ENCODE measurements around the gene FOXN3.

DNA sequence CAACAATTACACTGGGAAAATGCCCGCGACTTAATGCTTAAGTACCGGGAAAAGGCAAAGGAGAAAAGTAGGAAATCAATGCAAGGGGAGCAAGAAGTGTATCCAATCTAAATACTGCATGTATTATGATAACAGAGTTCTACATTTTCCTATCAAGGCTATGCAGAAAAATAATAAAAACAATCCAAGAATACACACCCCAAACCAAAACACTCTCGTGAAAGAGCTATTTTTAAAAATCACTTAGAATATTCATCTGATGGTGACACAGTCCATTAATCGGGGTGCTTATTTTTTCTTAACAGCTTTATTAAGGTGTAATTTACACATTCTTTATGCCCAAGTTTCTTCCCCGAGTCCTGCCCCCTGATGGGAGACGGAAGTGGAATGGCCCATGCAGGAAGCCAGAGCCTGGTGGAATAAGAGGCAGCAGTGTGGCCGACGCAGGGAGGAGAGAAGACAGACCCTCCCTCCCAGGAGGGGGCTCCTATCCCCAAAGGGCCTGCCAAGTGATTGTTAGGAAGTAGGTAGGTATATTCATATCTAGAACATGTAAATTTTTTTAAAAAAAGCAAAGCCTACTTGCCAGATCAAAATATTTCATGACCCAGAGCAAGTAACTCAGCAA, 174.3 kb downstream of the FOXN3 start:
- TF ChIP-seq, protein P1, sequence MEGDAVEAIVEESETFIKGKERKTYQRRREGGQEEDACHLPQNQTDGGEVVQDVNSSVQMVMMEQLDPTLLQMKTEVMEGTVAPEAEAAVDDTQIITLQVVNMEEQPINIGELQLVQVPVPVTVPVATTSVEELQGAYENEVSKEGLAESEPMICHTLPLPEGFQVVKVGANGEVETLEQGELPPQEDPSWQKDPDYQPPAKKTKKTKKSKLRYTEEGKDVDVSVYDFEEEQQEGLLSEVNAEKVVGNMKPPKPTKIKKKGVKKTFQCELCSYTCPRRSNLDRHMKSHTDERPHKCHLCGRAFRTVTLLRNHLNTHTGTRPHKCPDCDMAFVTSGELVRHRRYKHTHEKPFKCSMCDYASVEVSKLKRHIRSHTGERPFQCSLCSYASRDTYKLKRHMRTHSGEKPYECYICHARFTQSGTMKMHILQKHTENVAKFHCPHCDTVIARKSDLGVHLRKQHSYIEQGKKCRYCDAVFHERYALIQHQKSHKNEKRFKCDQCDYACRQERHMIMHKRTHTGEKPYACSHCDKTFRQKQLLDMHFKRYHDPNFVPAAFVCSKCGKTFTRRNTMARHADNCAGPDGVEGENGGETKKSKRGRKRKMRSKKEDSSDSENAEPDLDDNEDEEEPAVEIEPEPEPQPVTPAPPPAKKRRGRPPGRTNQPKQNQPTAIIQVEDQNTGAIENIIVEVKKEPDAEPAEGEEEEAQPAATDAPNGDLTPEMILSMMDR (optimal IDR thresholded peaks at IDR 0.05 in 1 of 3, IDR thresholded peaks at IDR 0.05 in 1 of 3, conservative IDR thresholded peaks at IDR 0.05 in 1 of 3; ENCODE audit: extremely low read depth in 1 of 3, insufficient read depth in 2 of 3, low read length in 3 of 3), result no peak
- TF ChIP-seq EZH2 (IDR thresholded peaks at IDR 0.05; ENCODE audit: low read length), result no peak
